ENCODE data around the gene RAD50.

RAD50 gene

DNA sequence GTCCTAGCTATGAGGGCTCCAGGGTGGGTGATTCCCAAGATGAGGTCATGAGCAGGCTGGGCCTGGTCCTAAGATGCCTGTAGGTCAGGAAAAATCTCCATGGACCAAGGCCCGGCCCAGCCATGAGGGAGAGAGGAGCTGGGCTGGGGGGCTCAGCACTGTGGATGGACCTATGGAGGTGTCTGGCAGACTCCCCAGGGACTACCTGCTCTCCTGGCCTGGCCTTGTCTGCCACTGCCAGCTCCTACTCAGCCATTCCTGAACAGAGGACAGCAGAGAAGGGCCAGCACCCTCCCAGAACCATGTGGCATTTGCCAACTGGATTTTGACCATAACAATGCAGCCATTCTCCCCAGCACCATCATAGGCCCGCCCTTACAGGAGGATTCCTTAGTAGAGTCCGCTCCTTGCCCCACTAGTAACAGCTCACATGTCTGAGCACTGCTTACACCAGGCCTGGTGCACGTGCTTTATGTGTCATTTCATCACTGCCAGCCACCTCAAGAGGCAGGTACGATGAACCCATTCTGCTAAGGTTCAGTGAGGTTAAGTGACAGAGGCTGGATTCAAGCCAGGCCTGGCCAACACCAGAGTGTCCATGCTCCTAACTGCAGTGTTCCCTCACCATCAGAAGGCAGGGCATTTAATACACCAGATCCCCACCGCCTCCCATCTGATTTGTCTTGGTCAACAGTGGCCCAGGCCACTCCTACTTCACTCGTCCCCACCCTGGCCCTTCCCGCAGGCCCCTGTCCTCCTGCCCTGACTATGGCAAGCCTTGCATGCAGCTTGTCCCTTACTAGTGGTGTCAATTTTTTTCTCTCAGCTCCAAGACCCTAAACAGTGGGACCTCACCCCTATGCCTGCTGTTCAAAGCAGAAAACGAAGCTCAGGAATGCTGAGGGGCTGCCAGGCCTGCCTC is 101.9 kb downstream of the RAD50 start:
- no peak overlapping the region for H3K9ac ChIP-seq (ENCODE audit: low read length)
- H3K4me3 ChIP-seq (ENCODE audit: low read length): no peak overlapping the region
- peaks cover 20% of the 10 kb centered on the region for H3K4me1 ChIP-seq (ENCODE audit: control insufficient read depth, insufficient read depth, low read length)
- no peaks in the 10 kb centered on the region for H3K36me3 ChIP-seq (ENCODE audit: control insufficient read depth, insufficient read depth, low read length)
- no peaks in the 10 kb centered on the region for H3K9me3 ChIP-seq (ENCODE audit: control insufficient read depth, low read length)
- peaks cover 21% of the 10 kb centered on the region for H3K27me3 ChIP-seq (ENCODE audit: control insufficient read depth, insufficient read depth, low read length)

DNA sequence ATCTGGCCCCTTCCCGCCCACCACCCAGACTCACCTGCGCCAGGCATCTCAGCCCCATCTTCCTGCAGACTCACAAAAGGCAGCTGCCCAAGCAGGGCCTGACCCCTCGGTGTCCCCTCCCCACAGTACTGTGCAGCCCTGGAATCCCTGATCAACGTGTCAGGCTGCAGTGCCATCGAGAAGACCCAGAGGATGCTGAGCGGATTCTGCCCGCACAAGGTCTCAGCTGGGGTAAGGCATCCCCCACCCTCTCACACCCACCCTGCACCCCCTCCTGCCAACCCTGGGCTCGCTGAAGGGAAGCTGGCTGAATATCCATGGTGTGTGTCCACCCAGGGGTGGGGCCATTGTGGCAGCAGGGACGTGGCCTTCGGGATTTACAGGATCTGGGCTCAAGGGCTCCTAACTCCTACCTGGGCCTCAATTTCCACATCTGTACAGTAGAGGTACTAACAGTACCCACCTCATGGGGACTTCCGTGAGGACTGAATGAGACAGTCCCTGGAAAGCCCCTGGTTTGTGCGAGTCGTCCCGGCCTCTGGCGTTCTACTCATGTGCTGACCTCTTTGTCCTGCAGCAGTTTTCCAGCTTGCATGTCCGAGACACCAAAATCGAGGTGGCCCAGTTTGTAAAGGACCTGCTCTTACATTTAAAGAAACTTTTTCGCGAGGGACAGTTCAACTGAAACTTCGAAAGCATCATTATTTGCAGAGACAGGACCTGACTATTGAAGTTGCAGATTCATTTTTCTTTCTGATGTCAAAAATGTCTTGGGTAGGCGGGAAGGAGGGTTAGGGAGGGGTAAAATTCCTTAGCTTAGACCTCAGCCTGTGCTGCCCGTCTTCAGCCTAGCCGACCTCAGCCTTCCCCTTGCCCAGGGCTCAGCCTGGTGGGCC is 103.1 kb downstream of the RAD50 start:
- Histone ChIP-seq H3K36me3 (ENCODE audit: control insufficient read depth, insufficient read depth, low read length) (no peaks in the 10 kb centered on the region), H3K9ac (ENCODE audit: low read length) (no peak overlapping the region), H3K4me1 (ENCODE audit: control insufficient read depth, insufficient read depth, low read length) (peaks cover 29% of the 10 kb centered on the region), H3K27me3 (ENCODE audit: control insufficient read depth, insufficient read depth, low read length) (peaks cover 21% of the 10 kb centered on the region), H3K4me3 (ENCODE audit: low read length) (no peak overlapping the region), H3K9me3 (ENCODE audit: control insufficient read depth, low read length) (no peaks in the 10 kb centered on the region)

DNA sequence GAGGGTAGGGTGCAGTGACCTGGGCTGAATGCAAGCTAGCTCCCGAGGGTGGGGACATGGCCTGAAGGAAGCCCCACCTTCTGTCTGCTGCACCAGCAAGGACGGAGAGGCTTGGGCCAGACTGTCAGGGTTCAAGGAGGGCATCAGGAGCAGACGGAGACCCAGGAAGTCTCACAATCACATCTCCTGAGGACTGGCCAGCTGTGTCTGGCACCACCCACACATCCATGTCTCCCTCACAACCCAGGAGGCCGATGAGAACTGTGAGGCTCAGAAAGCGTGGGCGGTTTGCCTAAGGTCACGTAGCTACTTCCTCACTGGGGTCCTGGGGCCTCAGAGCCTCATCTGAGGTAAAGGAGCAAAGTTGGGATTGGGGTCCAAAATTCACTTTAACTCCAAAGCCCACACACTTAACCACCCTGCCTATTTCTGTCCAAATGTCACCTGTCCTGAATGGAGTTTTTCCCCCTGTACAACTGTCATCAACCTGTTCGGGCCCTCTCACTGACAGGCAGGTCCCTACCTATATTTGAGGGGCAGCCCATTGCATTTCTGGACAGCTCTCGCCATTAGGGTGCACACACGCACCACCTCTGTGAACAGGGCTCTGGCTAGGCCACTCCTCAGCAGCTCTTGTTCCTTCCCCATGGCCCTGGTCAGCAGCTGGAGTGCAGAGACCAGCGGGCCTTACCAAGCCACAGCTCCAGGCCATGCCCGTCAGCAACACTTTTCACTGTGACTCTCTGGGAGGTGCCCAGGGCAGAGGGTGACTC is 104.6 kb downstream of the RAD50 start:
- Histone ChIP-seq H3K9ac (ENCODE audit: low read length) (no peak overlapping the region), H3K36me3 (ENCODE audit: control insufficient read depth, insufficient read depth, low read length) (no peaks in the 10 kb centered on the region), H3K9me3 (ENCODE audit: control insufficient read depth, low read length) (no peaks in the 10 kb centered on the region), H3K27me3 (ENCODE audit: control insufficient read depth, insufficient read depth, low read length) (peaks cover 9% of the 10 kb centered on the region), H3K4me3 (ENCODE audit: low read length) (no peak overlapping the region), H3K4me1 (ENCODE audit: control insufficient read depth, insufficient read depth, low read length) (peaks cover 24% of the 10 kb centered on the region)

- H3K27me3 ChIP-seq (ENCODE audit: control insufficient read depth, insufficient read depth, low read length): peaks cover 3% of the 10 kb centered on the region
- no peaks in the 10 kb centered on the region for H3K36me3 ChIP-seq (ENCODE audit: control insufficient read depth, insufficient read depth, low read length)
- H3K4me3 ChIP-seq (ENCODE audit: low read length): no peak overlapping the region
- peaks cover 25% of the 10 kb centered on the region for H3K4me1 ChIP-seq (ENCODE audit: control insufficient read depth, insufficient read depth, low read length)
- H3K9me3 ChIP-seq (ENCODE audit: control insufficient read depth, low read length): no peaks in the 10 kb centered on the region
- H3K9ac ChIP-seq (ENCODE audit: low read length): no peak overlapping the region
Observed at GRCh38 chr5:132662004-132662401, 105.2 kb downstream of the RAD50 start.

DNA sequence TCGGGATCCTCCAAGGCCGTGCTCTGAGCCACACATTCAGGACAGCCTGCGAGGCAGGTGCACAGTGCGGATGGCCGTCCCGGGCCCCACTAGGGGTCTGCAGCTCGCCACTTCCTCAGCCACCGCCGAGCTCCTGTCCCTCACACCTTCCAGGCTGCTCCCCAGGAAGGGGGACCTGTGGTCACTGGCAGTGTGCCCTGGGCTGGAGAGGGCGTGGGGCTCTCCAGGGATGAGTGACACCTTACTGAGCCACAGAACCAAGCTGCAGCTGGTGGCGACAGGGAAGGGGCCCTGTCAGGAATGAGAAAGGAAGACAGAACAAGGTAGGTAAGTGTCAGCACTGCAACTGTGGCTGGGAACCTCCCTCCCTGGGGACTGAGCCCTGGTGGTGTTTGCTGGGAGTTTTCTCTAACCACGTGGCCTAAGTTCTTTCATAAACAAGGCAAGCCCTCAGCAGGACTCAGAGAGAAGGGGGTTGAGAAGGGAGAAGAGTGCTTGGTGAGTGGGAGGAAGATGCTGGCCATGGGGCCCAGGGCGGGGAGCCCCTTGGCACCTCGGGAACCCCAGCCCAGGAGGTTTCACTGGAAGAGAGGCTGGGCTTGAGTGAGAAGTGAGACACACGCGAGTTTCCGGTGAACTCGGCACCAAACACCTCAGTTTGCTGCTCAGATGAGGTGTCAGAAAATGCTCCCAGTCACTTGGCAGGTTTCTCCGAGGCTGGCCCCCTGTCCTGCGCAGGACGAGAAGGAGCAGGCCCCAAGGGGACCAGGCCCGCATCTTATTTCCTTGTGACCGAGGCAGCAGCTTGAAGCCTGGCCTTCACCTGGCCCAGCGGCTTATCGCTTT is 106.4 kb downstream of the RAD50 start:
- Histone ChIP-seq H3K36me3 (ENCODE audit: control insufficient read depth, insufficient read depth, low read length) (no peaks in the 10 kb centered on the region), H3K27me3 (ENCODE audit: control insufficient read depth, insufficient read depth, low read length) (no peaks in the 10 kb centered on the region)

DNA sequence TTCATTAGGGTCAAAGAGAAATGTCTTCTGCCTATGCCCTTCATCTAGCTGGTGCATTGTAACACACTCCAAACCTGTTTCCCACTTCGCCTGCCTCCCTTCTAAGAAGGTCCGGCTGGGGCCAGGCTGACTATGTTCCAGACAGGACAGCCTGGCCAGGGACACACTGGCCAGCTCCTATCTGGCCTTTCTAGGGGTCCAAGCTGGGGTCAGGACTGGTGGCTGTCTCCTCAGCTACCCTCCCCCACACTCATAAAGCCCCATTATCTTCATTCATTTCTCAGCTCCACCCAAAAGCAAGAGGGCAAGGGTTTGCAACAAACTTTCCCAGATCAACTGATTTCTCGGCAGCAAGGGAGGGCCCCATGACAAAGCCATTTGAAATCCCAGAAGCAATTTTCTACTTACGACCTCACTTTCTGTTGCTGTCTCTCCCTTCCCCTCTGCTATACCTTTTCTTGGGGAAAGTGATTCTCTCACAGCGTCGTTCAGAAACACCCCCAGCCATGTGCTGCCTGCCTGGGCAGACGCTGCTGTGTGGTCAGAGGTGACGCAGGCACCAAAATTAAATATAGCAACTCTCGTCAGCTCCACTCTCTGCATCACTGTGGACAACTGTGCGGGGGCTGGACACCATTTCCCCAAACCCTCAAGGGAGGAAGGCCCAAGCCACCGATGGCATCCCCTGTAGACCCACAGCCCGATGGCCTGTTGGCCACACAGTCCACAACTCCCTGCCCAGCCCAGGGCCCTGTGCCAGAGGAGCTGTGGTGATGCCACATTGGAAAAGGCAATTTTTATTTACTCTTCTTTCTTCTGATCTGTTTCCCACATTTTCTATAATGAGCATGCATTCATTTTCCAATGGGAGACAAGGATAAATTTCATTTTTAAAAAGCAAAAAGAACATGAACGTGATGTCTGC is 107.3 kb downstream of the RAD50 start:
- Histone ChIP-seq H3K4me1 (ENCODE audit: control insufficient read depth, insufficient read depth, low read length) (peaks cover 25% of the 10 kb centered on the region), H3K9ac (ENCODE audit: low read length) (no peak overlapping the region), H3K36me3 (ENCODE audit: control insufficient read depth, insufficient read depth, low read length) (no peaks in the 10 kb centered on the region), H3K9me3 (ENCODE audit: control insufficient read depth, low read length) (no peaks in the 10 kb centered on the region), H3K27me3 (ENCODE audit: control insufficient read depth, insufficient read depth, low read length) (no peaks in the 10 kb centered on the region), H3K4me3 (ENCODE audit: low read length) (no peak overlapping the region)

More for the DNA sequence above, 106.4 kb downstream of the RAD50 start:
- Histone ChIP-seq H3K9me3 (ENCODE audit: control insufficient read depth, low read length) (no peaks in the 10 kb centered on the region), H3K9ac (ENCODE audit: low read length) (no peak overlapping the region), H3K4me1 (ENCODE audit: control insufficient read depth, insufficient read depth, low read length) (peaks cover 25% of the 10 kb centered on the region), H3K4me3 (ENCODE audit: low read length) (no peak overlapping the region)

DNA sequence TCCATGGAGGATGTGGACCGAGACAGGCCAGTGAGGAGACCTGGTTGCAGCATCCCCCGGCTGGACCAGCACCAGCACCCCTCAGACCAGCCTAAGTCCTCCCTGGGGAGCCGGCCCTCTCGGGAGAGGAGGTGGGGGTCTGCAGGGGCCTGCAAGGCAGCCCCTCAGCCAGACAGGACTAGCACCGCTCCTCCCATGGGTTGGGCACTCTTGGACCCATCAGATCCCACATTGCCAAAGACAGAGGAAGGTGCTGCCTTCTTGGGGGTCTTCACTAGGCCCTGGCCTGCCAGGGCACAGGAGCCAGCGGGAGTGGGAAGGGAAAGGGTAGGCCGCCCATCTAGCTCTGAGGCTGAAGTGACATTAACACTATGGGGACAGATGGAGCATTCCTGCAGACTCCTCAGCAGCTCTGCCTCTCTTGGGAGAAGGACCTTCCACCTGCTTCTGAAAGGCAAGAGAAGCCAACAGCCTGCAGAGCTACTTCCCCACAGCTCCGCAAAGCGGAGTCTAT is 108.0 kb downstream of the RAD50 start:
- H3K4me1 ChIP-seq (ENCODE audit: control insufficient read depth, insufficient read depth, low read length): peaks cover 25% of the 10 kb centered on the region
- H3K4me3 ChIP-seq (ENCODE audit: low read length): no peak overlapping the region
- H3K9ac ChIP-seq (ENCODE audit: low read length): no peak overlapping the region
- H3K36me3 ChIP-seq (ENCODE audit: control insufficient read depth, insufficient read depth, low read length): no peaks in the 10 kb centered on the region
- H3K9me3 ChIP-seq (ENCODE audit: control insufficient read depth, low read length): no peaks in the 10 kb centered on the region
- H3K27me3 ChIP-seq (ENCODE audit: control insufficient read depth, insufficient read depth, low read length): no peaks in the 10 kb centered on the region

- H3K27me3 ChIP-seq (ENCODE audit: control insufficient read depth, insufficient read depth, low read length): no peaks in the 10 kb centered on the region
- H3K9me3 ChIP-seq (ENCODE audit: control insufficient read depth, low read length): no peaks in the 10 kb centered on the region
- H3K36me3 ChIP-seq (ENCODE audit: control insufficient read depth, insufficient read depth, low read length): no peaks in the 10 kb centered on the region
- H3K9ac ChIP-seq (ENCODE audit: low read length): no peak overlapping the region
- H3K4me1 ChIP-seq (ENCODE audit: control insufficient read depth, insufficient read depth, low read length): peaks cover 25% of the 10 kb centered on the region
- H3K4me3 ChIP-seq (ENCODE audit: low read length): no peak overlapping the region
Observed at GRCh38 chr5:132665574-132666080, 108.8 kb downstream of the RAD50 start.

- no peaks in the 10 kb centered on the region for H3K36me3 ChIP-seq (ENCODE audit: control insufficient read depth, insufficient read depth, low read length)
Observed at GRCh38 chr5:132666310-132667123, 109.7 kb downstream of the RAD50 start.

More at GRCh38 chr5:132666310-132667123, 109.7 kb downstream of the RAD50 start:
- H3K4me1 ChIP-seq (ENCODE audit: control insufficient read depth, insufficient read depth, low read length): peaks cover 25% of the 10 kb centered on the region
- H3K27me3 ChIP-seq (ENCODE audit: control insufficient read depth, insufficient read depth, low read length): no peaks in the 10 kb centered on the region
- no peaks in the 10 kb centered on the region for H3K9me3 ChIP-seq (ENCODE audit: control insufficient read depth, low read length)
- H3K4me3 ChIP-seq (ENCODE audit: low read length): no peak overlapping the region
- H3K9ac ChIP-seq (ENCODE audit: low read length): no peak overlapping the region
